Calu3 (cell line): ENCODE data around the gene MCF2L. TPM values are rescaled to one million over a fixed set of nuclear protein-coding genes. Genes with fewer than 3 reads are reported as not detected.

Source experiments
- BruUV-seq: library from RNA; stranded (reverse); fragments of 400-500 nt; replicated peaks from 2 replicates; lab custom pipeline; 2021; lab: Mats Ljungman, UMichigan
- CTCF ChIA-PET: fragments of 300-600 bp; sonication (Branson Sonifier 250); formaldehyde crosslinking; loops from one replicate; lab custom pipeline; 2022; ENCODE audit warnings: antibody characterized with exemption; lab: Charles Lee
- DNase-seq: peaks from one replicate; pipeline ENCODE4 v3.0.0; 2022
- H3K27ac Mint-ChIP-seq: one replicate; pipeline ENCODE4 v1.8.0; 2022; ENCODE audit warnings: mixed read lengths; ENCODE audit not compliant: unreplicated experiment
- H3K27me3 Mint-ChIP-seq: one replicate; pipeline ENCODE4 v1.8.0; 2022; ENCODE audit warnings: mixed read lengths; ENCODE audit not compliant: unreplicated experiment
- H3K36me3 Mint-ChIP-seq: one replicate; pipeline ENCODE4 v1.8.0; 2022; ENCODE audit warnings: mild to moderate bottlenecking, moderate library complexity, mixed read lengths; ENCODE audit not compliant: insufficient read depth, unreplicated experiment
- H3K4me1 Mint-ChIP-seq: one replicate; pipeline ENCODE4 v1.8.0; 2022; ENCODE audit warnings: mild to moderate bottlenecking, low read depth, mixed read lengths; ENCODE audit not compliant: unreplicated experiment
- H3K4me3 Mint-ChIP-seq: one replicate; pipeline ENCODE4 v1.8.0; 2022; ENCODE audit warnings: mild to moderate bottlenecking, low read depth, moderate library complexity, mixed read lengths; ENCODE audit not compliant: unreplicated experiment
- H3K9me3 Mint-ChIP-seq: one replicate; pipeline ENCODE4 v1.8.0; 2022; ENCODE audit warnings: low read depth, mixed read lengths; ENCODE audit not compliant: unreplicated experiment
- CTCF ChIP-seq: fragments of 200-600 bp; IDR thresholded peaks from one replicate; pipeline ENCODE4 v1.8.0; 2022; ENCODE audit warnings: antibody characterized with exemption; ENCODE audit not compliant: unreplicated experiment
- intact Hi-C: fragments of 100-400 bp; cut with micrococcal nuclease; formaldehyde crosslinking; loops from one replicate; pipeline ENCODE4 v1.10.0; 2022; ENCODE audit not compliant: unreplicated experiment
- total RNA-seq: library from RNA; stranded (reverse); gene quantifications from 2 replicates; pipeline ENCODE4 v1.2.3, GENCODE V29; 2022

The MCF2L gene
- total RNA-seq, 1 experiment from 2014 or later = 12.9 TPM

DNA sequence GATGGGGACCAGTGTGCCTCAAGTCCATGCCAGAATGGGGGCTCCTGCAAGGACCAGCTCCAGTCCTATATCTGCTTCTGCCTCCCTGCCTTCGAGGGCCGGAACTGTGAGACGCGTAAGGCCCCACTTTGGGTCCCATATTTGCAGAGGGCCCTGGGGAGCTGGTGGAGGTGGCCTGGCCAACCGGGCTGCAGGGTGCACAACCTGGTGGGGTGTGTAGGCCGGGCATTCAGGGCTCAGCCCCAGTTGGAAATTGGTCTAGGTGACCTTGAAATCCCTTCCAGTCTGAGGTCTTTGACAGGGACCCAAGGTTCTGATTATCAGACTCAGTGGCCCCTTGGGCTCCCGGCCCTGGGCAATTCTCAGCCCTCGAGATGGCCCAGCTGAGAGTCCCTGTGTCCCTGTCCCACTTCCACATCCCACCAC lies 144.8 kb downstream of the MCF2L start:
- intact Hi-C loops = no loop called here
- DNase-seq = no peak
- no TSS peak for BruUV-seq
- Mint-ChIP-seq H3K9me3 (no peaks in the 10 kb centered on the region), H3K27ac (no peak overlapping the region), H3K36me3 (no peaks in the 10 kb centered on the region), H3K4me1 (no peaks in the 10 kb centered on the region), H3K4me3 (no peak overlapping the region), H3K27me3 (peaks cover 2% of the 10 kb centered on the region)
- TF ChIP-seq CTCF = no peak
- CTCF ChIA-PET = no interaction called here

DNA sequence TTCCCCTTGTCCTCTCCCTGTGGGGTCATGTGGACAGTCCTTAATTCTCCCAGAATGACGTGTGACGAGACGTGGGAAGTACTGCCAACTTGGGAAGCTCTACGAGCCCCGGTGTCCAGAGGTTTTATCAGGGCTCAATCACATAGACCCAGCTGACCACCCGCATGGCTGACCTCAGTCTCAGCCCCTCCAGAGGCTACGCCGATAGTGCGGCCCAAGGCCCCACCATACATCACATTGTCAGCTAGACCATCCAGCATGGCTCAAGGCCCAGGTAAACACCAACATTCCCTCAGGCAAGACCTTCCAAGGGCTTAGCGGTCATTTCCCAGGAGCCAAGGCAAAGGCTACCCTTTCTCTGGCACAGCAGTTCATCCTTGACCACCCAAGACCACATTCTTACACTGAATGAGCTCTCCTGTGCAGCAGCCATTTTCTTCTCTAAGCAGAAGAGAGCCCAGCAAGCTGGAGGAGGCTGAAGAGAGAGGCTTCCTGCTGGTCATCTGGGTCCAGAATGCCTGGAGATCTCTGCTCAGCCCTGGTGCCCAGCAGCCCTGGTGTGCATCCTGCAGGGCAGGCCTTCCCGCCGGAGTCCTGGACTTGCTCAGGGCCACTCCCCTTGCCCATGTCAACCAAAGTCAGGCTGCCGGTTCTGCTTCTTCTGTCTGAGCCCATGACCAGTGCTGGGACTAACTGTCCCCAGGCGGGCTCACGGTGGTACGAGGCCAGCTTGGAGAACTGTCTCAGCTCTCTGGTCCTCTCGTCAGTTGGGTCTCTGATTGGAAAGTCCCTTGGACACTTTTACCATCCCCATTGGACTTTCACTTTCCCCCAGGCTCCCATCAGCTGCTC lies 145.7 kb downstream of the MCF2L start:
- H3K27me3 Mint-ChIP-seq = peaks cover 11% of the 10 kb centered on the region
- CTCF ChIA-PET = no interaction called here
- no peaks in the 10 kb centered on the region for H3K9me3 Mint-ChIP-seq
- no peak overlapping the region for H3K27ac Mint-ChIP-seq
- BruUV-seq = no TSS peak
- no peak for DNase-seq
- H3K36me3 Mint-ChIP-seq = no peaks in the 10 kb centered on the region
- no peak for TF ChIP-seq CTCF
- H3K4me1 Mint-ChIP-seq = no peaks in the 10 kb centered on the region
- intact Hi-C loops = no loop called here
- H3K4me3 Mint-ChIP-seq = no peak overlapping the region

DNA sequence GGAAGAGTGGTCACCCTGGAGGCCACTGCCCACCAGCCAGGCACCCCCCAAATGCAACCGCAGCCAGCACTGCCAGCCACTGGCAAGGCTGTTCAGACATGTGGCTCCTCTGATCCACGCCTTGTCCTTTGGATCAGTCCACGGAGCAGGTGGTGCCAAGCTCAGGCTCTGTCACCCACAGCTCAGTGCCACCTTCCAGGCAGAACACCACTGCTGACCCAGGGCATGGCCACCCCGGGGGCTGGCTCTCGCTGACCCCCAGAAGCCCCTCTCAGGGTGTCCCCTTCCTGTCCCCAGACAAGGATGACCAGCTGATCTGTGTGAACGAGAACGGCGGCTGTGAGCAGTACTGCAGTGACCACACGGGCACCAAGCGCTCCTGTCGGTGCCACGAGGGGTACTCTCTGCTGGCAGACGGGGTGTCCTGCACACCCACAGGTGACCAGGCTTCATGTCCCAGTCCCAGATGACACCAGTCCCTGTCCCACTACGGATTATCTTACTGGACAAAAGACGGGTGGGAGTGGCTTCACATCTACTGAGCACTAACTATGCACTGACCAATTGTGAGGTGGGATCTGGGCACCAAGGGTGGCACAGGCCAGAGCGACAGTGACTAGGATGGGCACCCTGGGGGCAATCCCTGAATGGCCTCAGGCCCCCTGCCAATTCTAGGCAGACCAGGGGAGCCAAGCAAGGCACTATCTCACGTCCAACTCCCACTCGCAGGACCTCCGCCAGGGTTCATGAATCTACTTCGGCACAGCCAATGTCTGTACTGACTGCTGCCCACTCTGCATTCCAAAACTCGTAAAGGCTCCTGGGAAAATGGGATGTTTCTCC lies 146.6 kb downstream of the MCF2L start:
- Mint-ChIP-seq H3K27me3 (peaks cover 13% of the 10 kb centered on the region), H3K9me3 (no peaks in the 10 kb centered on the region), H3K4me3 (no peak overlapping the region), H3K36me3 (no peaks in the 10 kb centered on the region), H3K27ac (no peak overlapping the region), H3K4me1 (no peaks in the 10 kb centered on the region)
- CTCF ChIA-PET = no interaction called here
- no peak for DNase-seq
- TF ChIP-seq CTCF = no peak
- intact Hi-C loops = no loop called here
- no TSS peak for BruUV-seq

DNA sequence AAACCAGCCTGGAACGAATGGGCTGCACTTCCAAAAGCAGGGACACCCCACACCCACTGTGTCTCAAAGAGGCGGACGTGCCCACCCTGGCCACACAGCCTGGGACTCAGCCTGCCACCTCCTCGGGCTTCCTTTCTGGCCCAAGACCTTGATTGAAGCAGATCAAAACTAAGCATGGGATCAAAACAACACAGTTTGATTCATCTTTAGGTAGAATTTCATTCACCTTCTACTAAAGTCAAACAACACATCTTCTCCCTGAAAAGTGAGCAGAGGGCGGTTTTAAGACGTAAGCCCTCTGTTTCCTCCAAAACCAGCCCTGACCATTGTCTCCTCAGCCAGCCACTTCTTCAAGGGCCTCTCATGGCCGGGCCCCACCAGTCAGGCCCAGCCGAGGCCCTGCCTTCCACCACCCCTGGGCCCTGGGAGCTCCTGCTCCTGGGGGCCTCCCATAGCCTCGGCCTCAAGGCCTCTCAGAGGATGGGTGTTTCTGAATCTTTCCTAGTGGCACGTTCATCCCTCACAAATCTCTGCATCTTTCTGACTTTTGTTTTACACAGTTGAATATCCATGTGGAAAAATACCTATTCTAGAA lies 147.3 kb downstream of the MCF2L start:
- peaks cover 13% of the 10 kb centered on the region for H3K27me3 Mint-ChIP-seq
- intact Hi-C loops = no loop called here
- H3K27ac Mint-ChIP-seq = no peak overlapping the region
- no TSS peak for BruUV-seq
- no peaks in the 10 kb centered on the region for H3K4me1 Mint-ChIP-seq
- H3K4me3 Mint-ChIP-seq = no peak overlapping the region
- CTCF ChIA-PET = no interaction called here
- no peaks in the 10 kb centered on the region for H3K36me3 Mint-ChIP-seq
- H3K9me3 Mint-ChIP-seq = no peaks in the 10 kb centered on the region
- no peak for DNase-seq
- TF ChIP-seq CTCF = no peak
